GM23338 (cell line): Measurements from ENCODE around the gene C8A. TPM values are rescaled to one million over a fixed set of nuclear protein-coding genes. Genes with fewer than 3 reads are reported as not detected.

Experiments used
- ATAC-seq: fragments of 200-7000 bp; cut with Tn5 transposase; 3 replicates; pipeline ENCODE4 v1.9.1; 2020
- DNase-seq: peaks from one replicate; pipeline ENCODE4 v3.0.0-alpha.2; 2015; ENCODE audit warnings: low spot score
- H2AFZ ChIP-seq: fragments of 200-600 bp; sonication (generic); 2 replicates; pipeline ENCODE4 v1.8.0; 2016; ENCODE audit warnings: antibody characterized with exemption, mild to moderate bottlenecking, moderate library complexity
- H3F3A ChIP-seq: fragments of 200-600 bp; sonication (generic); replicated peaks from 2 replicates; pipeline ENCODE4 v1.8.0; 2017; ENCODE audit warnings: antibody characterized with exemption, mixed run types, low read depth
- H3K27ac ChIP-seq: fragments of 200-600 bp; sonication (generic); 2 replicates; pipeline ENCODE4 v1.6.1; 2016; ENCODE audit warnings: low read depth
- H3K27me3 ChIP-seq: fragments of 200-600 bp; sonication (generic); 2 replicates; pipeline ENCODE4 v1.8.0; 2016; ENCODE audit warnings: mild to moderate bottlenecking, mixed run types, moderate library complexity; ENCODE audit not compliant: insufficient read depth
- H3K36me3 ChIP-seq: fragments of 200-600 bp; sonication (generic); 2 replicates; pipeline ENCODE4 v1.8.0; 2016; ENCODE audit warnings: mild to moderate bottlenecking; ENCODE audit not compliant: insufficient read depth
- H3K4me1 ChIP-seq: fragments of 200-600 bp; sonication (generic); 2 replicates; pipeline ENCODE4 v1.8.0; 2016; ENCODE audit warnings: mild to moderate bottlenecking, moderate library complexity; ENCODE audit not compliant: insufficient read depth
- H3K4me2 ChIP-seq: fragments of 200-600 bp; sonication (generic); 2 replicates; pipeline ENCODE4 v1.7.1; 2017; ENCODE audit warnings: mixed run types
- H3K4me3 ChIP-seq: fragments of 200-600 bp; sonication (generic); 2 replicates; pipeline ENCODE4 v1.6.1; 2016; ENCODE audit warnings: mixed run types
- H3K79me2 ChIP-seq: fragments of 200-600 bp; sonication (generic); replicated peaks from 2 replicates; pipeline ENCODE4 v1.8.0; 2017; ENCODE audit warnings: mild to moderate bottlenecking; ENCODE audit not compliant: insufficient read depth
- H3K9me2 ChIP-seq: fragments of 200-600 bp; sonication (generic); 2 replicates; pipeline ENCODE4 v1.8.0; 2017; ENCODE audit not compliant: insufficient read depth
- H4K20me1 ChIP-seq: fragments of 200-600 bp; sonication (generic); replicated peaks from 2 replicates; pipeline ENCODE4 v1.8.0; 2017; ENCODE audit warnings: mild to moderate bottlenecking; ENCODE audit not compliant: insufficient read depth
- H3K27ac Mint-ChIP-seq: 2 replicates; pipeline ENCODE4 v1.8.0; 2020; ENCODE audit warnings: inconsistent platforms, mild to moderate bottlenecking, moderate library complexity, mixed read lengths
- H3K27me3 Mint-ChIP-seq: 3 replicates; pipeline ENCODE4 v1.8.0; 2022; ENCODE audit warnings: low read depth, mild to moderate bottlenecking, moderate library complexity, mixed read lengths, inconsistent platforms; ENCODE audit not compliant: insufficient read depth, poor library complexity
- H3K36me3 Mint-ChIP-seq: 3 replicates; pipeline ENCODE4 v1.8.0; 2021; ENCODE audit warnings: low read depth, mild to moderate bottlenecking, inconsistent platforms, moderate library complexity, mixed read lengths
- H3K4me1 Mint-ChIP-seq: 3 replicates; pipeline ENCODE4 v1.8.0; 2020; ENCODE audit warnings: mild to moderate bottlenecking, inconsistent platforms, mixed read lengths
- H3K4me3 Mint-ChIP-seq: 3 replicates; pipeline ENCODE4 v1.8.0; 2021; ENCODE audit warnings: moderate library complexity, mild to moderate bottlenecking, inconsistent platforms, mixed read lengths
- H3K9me3 Mint-ChIP-seq: 3 replicates; pipeline ENCODE4 v1.8.0; 2020; ENCODE audit warnings: moderate library complexity, mild to moderate bottlenecking, inconsistent platforms, mixed read lengths
- EZH2 ChIP-seq: fragments of 200-600 bp; sonication (generic); IDR thresholded peaks from one replicate; pipeline ENCODE4 v1.8.0; 2017; ENCODE audit warnings: antibody characterized with exemption, mild to moderate bottlenecking, low read depth; ENCODE audit not compliant: unreplicated experiment
- JUNB ChIP-seq: IDR thresholded peaks from one replicate; pipeline ENCODE4 v1.6.1; 2016; ENCODE audit warnings: antibody characterized with exemption; ENCODE audit not compliant: unreplicated experiment
- NANOG ChIP-seq: IDR thresholded peaks from 2 replicates; pipeline ENCODE4 v1.6.1; 2016; ENCODE audit warnings: antibody characterized with exemption, borderline replicate concordance
- STAT1 ChIP-seq: IDR thresholded peaks from one replicate; pipeline ENCODE4 v1.6.1; 2016; ENCODE audit warnings: antibody characterized with exemption; ENCODE audit not compliant: unreplicated experiment
- polyA plus RNA-seq: library from polyadenylated mRNA; unstranded; fragments of >200 nt; fragmentation: Nextera tagmentation; extraction: Ambion mirVana; gene quantifications from 2 replicates; pipeline ENCODE4 v1.2.1, GENCODE V29; 2016
- total RNA-seq: library from RNA; depleted of rRNA; stranded (reverse); fragments of >200 nt; shearing (Covaris generic); gene quantifications from 2 replicates; pipeline ENCODE4 v1.2.3, GENCODE V29; 2014
- TF ChIP-seq, protein P1 (sequence below): fragments of 250-450 bp; sonication (Bioruptor Pico); IDR thresholded peaks from 2 replicates; pipeline ENCODE4 v1.5.0; 2020; ENCODE audit warnings: mild to moderate bottlenecking, moderate library complexity
- TF ChIP-seq, protein P2 (sequence below), 2 experiments: fragments of 200-600 bp in 1 of 2; sonication (generic) in 1 of 2; conservative IDR thresholded peaks; 2 replicates each; pipeline versions ENCODE4 v1.5.1 to v1.6.1; 2016 to 2017; ENCODE audit warnings: antibody characterized with exemption in 2 of 2, low read depth in 2 of 2, mild to moderate bottlenecking in 2 of 2, moderate library complexity in 1 of 2

Gene C8A
- total and polyA plus RNA-seq, 2 experiments from 2014 or later, result not detected

DNA sequence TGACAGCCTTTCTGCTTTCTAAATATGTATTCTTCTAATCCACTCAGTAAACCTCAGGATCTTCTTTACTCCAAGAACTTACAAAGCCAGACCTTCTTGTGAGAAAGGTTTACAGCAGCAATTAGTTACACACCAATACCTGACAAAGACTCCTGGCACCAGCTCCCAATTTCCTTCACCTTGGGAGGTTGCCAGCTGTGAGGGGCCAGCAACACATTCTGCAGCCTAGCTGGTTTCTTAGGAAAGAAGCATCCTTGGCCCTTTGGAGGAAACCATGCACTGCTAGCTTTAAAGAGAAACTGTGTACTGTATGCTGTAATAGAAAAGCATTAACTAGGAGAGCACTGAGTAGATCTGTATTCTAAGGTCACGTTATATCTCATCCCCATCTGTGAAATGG, 46.2 kb upstream of the C8A start (continued):
- TF ChIP-seq, protein P1, sequence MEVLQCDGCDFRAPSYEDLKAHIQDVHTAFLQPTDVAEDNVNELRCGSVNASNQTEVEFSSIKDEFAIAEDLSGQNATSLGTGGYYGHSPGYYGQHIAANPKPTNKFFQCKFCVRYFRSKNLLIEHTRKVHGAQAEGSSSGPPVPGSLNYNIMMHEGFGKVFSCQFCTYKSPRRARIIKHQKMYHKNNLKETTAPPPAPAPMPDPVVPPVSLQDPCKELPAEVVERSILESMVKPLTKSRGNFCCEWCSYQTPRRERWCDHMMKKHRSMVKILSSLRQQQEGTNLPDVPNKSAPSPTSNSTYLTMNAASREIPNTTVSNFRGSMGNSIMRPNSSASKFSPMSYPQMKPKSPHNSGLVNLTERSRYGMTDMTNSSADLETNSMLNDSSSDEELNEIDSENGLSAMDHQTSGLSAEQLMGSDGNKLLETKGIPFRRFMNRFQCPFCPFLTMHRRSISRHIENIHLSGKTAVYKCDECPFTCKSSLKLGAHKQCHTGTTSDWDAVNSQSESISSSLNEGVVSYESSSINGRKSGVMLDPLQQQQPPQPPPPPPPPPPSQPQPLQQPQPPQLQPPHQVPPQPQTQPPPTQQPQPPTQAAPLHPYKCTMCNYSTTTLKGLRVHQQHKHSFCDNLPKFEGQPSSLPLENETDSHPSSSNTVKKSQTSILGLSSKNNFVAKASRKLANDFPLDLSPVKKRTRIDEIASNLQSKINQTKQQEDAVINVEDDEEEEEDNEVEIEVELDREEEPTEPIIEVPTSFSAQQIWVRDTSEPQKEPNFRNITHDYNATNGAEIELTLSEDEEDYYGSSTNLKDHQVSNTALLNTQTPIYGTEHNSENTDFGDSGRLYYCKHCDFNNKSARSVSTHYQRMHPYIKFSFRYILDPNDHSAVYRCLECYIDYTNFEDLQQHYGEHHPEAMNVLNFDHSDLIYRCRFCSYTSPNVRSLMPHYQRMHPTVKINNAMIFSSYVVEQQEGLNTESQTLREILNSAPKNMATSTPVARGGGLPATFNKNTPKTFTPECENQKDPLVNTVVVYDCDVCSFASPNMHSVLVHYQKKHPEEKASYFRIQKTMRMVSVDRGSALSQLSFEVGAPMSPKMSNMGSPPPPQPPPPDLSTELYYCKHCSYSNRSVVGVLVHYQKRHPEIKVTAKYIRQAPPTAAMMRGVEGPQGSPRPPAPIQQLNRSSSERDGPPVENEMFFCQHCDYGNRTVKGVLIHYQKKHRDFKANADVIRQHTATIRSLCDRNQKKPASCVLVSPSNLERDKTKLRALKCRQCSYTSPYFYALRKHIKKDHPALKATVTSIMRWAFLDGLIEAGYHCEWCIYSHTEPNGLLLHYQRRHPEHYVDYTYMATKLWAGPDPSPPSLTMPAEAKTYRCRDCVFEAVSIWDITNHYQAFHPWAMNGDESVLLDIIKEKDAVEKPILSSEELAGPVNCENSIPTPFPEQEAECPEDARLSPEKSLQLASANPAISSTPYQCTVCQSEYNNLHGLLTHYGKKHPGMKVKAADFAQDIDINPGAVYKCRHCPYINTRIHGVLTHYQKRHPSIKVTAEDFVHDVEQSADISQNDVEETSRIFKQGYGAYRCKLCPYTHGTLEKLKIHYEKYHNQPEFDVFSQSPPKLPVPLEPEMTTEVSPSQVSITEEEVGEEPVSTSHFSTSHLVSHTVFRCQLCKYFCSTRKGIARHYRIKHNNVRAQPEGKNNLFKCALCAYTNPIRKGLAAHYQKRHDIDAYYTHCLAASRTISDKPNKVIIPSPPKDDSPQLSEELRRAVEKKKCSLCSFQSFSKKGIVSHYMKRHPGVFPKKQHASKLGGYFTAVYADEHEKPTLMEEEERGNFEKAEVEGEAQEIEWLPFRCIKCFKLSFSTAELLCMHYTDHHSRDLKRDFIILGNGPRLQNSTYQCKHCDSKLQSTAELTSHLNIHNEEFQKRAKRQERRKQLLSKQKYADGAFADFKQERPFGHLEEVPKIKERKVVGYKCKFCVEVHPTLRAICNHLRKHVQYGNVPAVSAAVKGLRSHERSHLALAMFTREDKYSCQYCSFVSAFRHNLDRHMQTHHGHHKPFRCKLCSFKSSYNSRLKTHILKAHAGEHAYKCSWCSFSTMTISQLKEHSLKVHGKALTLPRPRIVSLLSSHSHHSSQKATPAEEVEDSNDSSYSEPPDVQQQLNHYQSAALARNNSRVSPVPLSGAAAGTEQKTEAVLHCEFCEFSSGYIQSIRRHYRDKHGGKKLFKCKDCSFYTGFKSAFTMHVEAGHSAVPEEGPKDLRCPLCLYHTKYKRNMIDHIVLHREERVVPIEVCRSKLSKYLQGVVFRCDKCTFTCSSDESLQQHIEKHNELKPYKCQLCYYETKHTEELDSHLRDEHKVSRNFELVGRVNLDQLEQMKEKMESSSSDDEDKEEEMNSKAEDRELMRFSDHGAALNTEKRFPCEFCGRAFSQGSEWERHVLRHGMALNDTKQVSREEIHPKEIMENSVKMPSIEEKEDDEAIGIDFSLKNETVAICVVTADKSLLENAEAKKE (CRISPR knock-in tag), result no peak

DNA sequence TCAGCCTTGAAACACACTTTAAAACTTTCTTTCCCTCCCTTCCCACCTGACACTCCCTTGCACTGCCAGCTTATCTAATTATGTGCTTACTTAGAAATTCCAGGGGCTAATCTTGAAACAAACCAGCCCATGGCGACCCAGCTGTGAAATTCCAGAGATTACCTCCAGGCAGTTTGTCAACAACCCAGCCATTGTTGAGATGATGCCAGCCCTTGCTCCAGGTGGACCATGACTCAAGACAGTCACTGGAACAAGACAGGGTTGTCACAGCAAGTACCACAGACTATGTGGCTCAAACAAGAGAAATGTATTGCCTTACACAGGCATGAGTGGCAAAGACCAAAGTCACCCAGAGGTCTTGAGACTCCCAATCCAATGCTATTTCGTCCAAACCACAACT, 43.3 kb upstream of the C8A start:
- Histone ChIP-seq H3K4me2 (no peak overlapping the region), H3K36me3 (no peaks in the 10 kb centered on the region), H3K27me3 (no peaks in the 10 kb centered on the region), H2AFZ (no peak overlapping the region), H3K27ac (no peak overlapping the region), H3K4me3 (no peak overlapping the region), H3K9me2 (no peaks in the 10 kb centered on the region), H3K79me2 (no peaks in the 10 kb centered on the region), H4K20me1 (no peaks in the 10 kb centered on the region; the same call in 1 of the 2 replicates), H3F3A (no peaks in the 10 kb centered on the region), H3K4me1 (no peaks in the 10 kb centered on the region)
- ATAC-seq (peak; percentile 53), DNase-seq (peak; percentile 37)
- Mint-ChIP-seq H3K27me3 (no peaks in the 10 kb centered on the region), H3K27ac (no peak overlapping the region), H3K9me3 (no peaks in the 10 kb centered on the region), H3K36me3 (no peaks in the 10 kb centered on the region), H3K4me3 (no peak overlapping the region), H3K4me1 (0 out of 3 replicates have a peak, but pooled peaks cover 2% of the 10 kb centered on the region)
- TF ChIP-seq NANOG, result no peak
- TF ChIP-seq STAT1, result no peak
- TF ChIP-seq EZH2, result no peak

DNA sequence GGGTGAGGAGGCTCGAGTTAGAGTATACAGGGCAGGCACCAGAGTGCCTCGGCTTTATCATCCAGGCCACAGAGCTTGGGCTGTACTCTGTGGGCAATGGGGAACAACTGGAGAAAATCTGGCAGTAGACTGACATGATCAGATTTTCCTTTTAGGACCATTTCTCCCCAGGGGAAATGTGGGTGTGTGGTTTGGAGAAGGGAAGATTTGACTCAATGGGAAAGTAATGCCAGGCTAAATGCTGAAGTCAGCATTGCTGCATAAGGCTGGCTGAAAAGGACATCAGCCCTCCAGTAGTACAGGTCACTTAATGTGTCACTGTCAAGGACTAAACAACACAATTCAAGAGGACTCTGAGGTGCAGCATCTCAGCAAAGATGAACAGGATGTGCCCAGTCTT, 40.4 kb upstream of the C8A start:
- Histone ChIP-seq H2AFZ (no peak overlapping the region), H3K4me2 (no peak overlapping the region), H3K27me3 (no peaks in the 10 kb centered on the region), H4K20me1 (no peaks in the 10 kb centered on the region), H3K4me1 (0 out of 2 replicates have a peak, but pooled peaks cover under 1% of the 10 kb centered on the region), H3F3A (no peaks in the 10 kb centered on the region), H3K4me3 (no peak overlapping the region), H3K27ac (no peak overlapping the region), H3K36me3 (no peaks in the 10 kb centered on the region), H3K79me2 (no peaks in the 10 kb centered on the region), H3K9me2 (0 out of 2 replicates have a peak, but pooled peaks cover 4% of the 10 kb centered on the region)
- H3K4me1 Mint-ChIP-seq, result peaks cover 8% of the 10 kb centered on the region
- no peaks in the 10 kb centered on the region for H3K36me3 Mint-ChIP-seq
- H3K4me3 Mint-ChIP-seq, result no peak overlapping the region
- H3K9me3 Mint-ChIP-seq, result no peaks in the 10 kb centered on the region
- ATAC-seq (no peak), DNase-seq (no peak)
- H3K27ac Mint-ChIP-seq, result no peak overlapping the region
- H3K27me3 Mint-ChIP-seq, result peaks cover 2% of the 10 kb centered on the region
- TF ChIP-seq JUNB, result no peak
- TF ChIP-seq, protein P2, sequence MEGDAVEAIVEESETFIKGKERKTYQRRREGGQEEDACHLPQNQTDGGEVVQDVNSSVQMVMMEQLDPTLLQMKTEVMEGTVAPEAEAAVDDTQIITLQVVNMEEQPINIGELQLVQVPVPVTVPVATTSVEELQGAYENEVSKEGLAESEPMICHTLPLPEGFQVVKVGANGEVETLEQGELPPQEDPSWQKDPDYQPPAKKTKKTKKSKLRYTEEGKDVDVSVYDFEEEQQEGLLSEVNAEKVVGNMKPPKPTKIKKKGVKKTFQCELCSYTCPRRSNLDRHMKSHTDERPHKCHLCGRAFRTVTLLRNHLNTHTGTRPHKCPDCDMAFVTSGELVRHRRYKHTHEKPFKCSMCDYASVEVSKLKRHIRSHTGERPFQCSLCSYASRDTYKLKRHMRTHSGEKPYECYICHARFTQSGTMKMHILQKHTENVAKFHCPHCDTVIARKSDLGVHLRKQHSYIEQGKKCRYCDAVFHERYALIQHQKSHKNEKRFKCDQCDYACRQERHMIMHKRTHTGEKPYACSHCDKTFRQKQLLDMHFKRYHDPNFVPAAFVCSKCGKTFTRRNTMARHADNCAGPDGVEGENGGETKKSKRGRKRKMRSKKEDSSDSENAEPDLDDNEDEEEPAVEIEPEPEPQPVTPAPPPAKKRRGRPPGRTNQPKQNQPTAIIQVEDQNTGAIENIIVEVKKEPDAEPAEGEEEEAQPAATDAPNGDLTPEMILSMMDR (conservative IDR thresholded peaks at IDR 0.05; ENCODE audit: low read depth in 2 of 2), result no peak
